ENCODE results near the gene PLXNA4. TPM values are rescaled to one million over a fixed set of nuclear protein-coding genes. Genes with fewer than 3 reads are reported as not detected.
A peak's percentile ranks its signal among the peaks of the same experiment; 100 is the strongest.

The PLXNA4 gene
- total and polyA plus RNA-seq, 5 donors = 5.7 to 19.3 (median 16.0) TPM

DNA sequence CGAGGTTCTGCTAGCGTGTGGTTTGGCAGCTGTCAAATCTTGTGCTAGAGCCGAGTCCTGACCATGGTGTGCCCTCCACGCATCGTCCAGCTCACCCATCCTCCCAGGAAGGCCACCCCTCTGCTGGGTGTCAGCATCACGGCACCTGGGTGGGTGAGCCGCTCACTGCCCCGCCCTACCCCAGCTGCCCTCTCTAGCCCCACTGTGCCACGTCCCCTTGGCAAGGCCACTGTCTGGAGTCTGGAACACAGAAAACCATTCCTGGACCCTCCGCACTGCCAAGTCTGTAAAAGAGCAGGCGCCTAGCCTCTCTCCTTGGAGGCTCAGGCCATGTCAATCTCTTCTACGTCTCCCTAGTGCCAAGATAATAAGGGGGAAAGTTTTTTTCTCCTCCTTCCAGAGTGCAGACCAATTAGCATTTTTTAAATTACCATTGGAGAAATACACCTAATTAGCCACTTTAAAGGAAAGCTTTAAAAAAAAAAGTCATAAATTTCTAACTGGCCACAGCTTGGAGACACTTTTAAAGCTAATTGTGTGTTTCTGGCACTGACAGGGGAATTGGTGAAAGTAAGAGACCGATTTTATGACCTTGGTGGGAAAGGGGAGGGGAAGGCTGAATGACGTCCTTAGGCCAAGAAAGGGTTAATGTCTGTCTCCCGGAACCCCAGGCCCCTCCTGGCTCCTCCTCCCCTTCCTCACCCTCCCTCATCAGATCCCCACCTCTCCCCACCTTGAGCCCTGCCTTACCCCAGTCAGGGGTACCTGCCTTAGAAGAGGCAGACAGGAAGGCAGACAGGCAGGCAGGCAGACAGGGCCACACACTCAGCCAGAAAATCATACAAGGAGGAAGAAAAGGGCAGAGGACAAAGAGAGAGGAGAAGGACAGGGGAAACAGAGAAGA is 151.2 kb downstream of the PLXNA4 start:
- no peaks in the 10 kb centered on the region for H3K9me3 ChIP-seq (ENCODE audit: control insufficient read depth, low read length)
- ATAC-seq (no peak), DNase-seq (peak in 2 of 3 donors; percentile 55 to 64)
- H3K27me3 ChIP-seq (ENCODE audit: control insufficient read depth, insufficient read depth) = no peaks in the 10 kb centered on the region
- WGBS = 68% methylated on average over 15 of the region's 15 CpGs
- H3K4me3 ChIP-seq (ENCODE audit: low read length) = no peak overlapping the region
- intact Hi-C loops (cut with DNase I) = no loop called here
- no peak overlapping the region for H3K27ac ChIP-seq (ENCODE audit: low read length)
- peaks cover 16% of the 10 kb centered on the region for H3K4me1 ChIP-seq (ENCODE audit: control insufficient read depth, insufficient read depth, low read length)

DNA sequence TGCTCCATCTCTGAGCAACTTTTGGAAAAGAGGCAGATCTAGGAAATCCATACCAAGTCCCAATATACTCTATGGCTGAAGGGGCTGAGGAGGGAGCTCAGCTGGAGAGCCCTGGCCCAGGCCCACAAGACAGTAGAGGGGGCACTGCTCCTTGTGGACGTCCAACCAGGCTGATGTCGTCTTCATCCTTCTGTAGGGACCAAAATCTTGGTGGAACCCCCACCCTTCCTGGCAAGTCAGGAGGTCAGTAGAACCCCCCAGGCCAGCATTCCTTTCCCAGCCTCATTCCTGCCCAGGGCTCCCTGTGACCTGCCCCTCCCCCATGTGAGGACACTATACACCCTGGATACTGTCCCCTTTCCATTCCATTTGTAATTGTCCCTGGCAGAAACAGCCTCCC is 152.0 kb downstream of the PLXNA4 start:
- WGBS = 78% methylated on average over 2 of the region's 2 CpGs
- intact Hi-C loops (cut with DNase I) = no loop called here
- peaks cover 17% of the 10 kb centered on the region for H3K4me1 ChIP-seq (ENCODE audit: control insufficient read depth, insufficient read depth, low read length)
- H3K27ac ChIP-seq (ENCODE audit: low read length) = no peak overlapping the region
- ATAC-seq (no peak), DNase-seq (no peak)
- no peak overlapping the region for H3K4me3 ChIP-seq (ENCODE audit: low read length)
- H3K9me3 ChIP-seq (ENCODE audit: control insufficient read depth, low read length) = no peaks in the 10 kb centered on the region
- H3K27me3 ChIP-seq (ENCODE audit: control insufficient read depth, insufficient read depth) = no peaks in the 10 kb centered on the region

DNA sequence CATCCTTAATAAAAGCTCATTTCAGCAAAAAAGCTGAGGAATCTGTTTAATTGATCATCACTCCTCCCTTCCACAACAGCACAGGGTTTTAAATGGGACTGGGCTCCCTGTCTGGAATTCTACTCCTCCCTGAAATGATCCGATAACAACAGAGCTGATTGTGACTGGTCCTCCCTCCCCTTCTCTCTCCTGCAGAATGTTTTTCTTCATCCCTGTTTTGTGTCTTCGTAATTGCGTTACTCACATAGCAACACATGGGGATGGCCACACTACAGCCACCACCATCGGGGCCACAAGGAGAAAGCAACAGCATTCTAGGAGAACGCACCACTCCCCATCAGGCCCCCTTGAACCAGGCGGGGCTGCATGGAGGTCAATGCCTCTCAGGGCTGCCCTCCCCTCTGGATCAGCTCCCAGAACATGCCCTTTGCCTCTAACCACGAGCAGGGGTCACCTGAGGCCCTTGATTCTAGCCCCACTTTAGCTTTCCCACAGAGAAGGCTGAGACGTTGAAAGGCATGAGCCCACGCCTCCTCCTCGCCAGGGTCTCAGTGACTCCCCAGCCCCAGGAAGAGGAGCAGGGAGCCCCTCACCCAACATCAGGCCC is 152.6 kb downstream of the PLXNA4 start:
- H3K4me1 ChIP-seq (ENCODE audit: control insufficient read depth, insufficient read depth, low read length) = peaks cover 15% of the 10 kb centered on the region
- ATAC-seq (peak in 1 of 2 donors; percentile 8), DNase-seq (peak in 2 of 3 donors; percentile 37 to 66)
- H3K9me3 ChIP-seq (ENCODE audit: control insufficient read depth, low read length) = no peaks in the 10 kb centered on the region
- no peaks in the 10 kb centered on the region for H3K27me3 ChIP-seq (ENCODE audit: control insufficient read depth, insufficient read depth)
- 69% methylated on average over 10 of the region's 10 CpGs for WGBS
- H3K4me3 ChIP-seq (ENCODE audit: low read length) = no peak overlapping the region
- intact Hi-C loops (cut with DNase I) = no loop called here
- H3K27ac ChIP-seq (ENCODE audit: low read length) = no peak overlapping the region

DNA sequence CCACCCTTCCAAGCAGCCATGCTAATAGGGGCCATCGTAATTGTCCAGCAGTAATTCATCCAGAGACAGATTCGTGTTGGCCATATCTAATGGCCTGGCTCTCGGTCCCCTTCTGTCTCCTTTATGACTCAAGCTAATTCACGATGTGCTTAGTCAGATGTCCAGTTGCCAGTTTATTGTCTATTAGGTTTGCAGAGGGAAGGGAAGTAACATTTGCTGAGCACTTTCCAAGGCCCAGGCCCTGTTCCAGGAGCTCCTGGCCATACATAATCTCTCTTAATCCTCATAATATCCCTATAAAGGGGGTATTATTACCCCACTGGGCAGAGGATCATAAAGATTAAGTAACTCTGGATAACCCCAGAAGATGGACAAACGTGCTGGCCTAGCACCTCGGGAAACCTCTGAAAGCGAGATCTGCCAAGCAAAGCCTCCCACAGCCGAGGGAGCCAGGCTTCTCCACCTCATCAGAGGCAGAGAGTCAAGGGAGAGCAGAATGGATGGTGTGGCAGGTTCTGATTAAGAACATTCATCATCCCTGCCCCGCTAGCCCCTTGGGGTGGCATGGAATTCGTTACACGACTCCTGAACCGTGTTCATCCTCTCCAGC is 153.7 kb downstream of the PLXNA4 start:
- whole genome bisulfite sequencing = 64% methylated on average over 12 of the region's 12 CpGs
- Histone ChIP-seq H3K27ac (ENCODE audit: low read length) (peak overlapping the region; percentile 21), H3K27me3 (ENCODE audit: control insufficient read depth, insufficient read depth) (no peaks in the 10 kb centered on the region), H3K4me1 (ENCODE audit: control insufficient read depth, insufficient read depth, low read length) (peaks cover 20% of the 10 kb centered on the region), H3K4me3 (ENCODE audit: low read length) (no peak overlapping the region), H3K9me3 (ENCODE audit: control insufficient read depth, low read length) (no peaks in the 10 kb centered on the region)
- DNase-seq (peak in 1 of 3 donors; percentile 79), ATAC-seq (peak; percentile 39 to 64)
- intact Hi-C loops (cut with DNase I) = no loop called here

DNA sequence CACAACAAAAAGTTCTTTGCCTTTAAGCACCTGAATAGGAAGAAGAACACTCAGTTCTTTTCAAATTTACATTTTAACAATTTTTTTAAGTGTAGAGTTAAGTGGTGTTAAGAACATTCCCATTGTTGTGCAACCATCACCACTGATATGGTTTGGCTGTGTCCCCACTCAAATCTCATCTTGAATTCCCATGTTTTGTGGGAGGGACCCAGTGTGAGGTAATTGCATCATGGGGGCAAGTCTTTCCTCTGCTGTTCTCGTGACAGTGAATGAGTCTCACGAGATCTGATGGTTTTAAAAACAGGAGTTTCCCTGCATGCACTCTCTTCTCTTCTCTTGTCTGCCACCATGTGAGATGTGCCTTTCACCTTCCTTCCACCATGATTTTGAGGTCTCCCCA is 155.7 kb downstream of the PLXNA4 start:
- Histone ChIP-seq H3K4me1 (ENCODE audit: control insufficient read depth, insufficient read depth, low read length) (peaks cover 22% of the 10 kb centered on the region), H3K27ac (ENCODE audit: low read length) (no peak overlapping the region), H3K9me3 (ENCODE audit: control insufficient read depth, low read length) (no peaks in the 10 kb centered on the region), H3K4me3 (ENCODE audit: low read length) (no peak overlapping the region), H3K27me3 (ENCODE audit: control insufficient read depth, insufficient read depth) (no peaks in the 10 kb centered on the region)
- ATAC-seq (no peak), DNase-seq (no peak)
- intact Hi-C loops (cut with DNase I) = no loop called here
- WGBS = 49% methylated on average over 2 of the region's 2 CpGs

DNA sequence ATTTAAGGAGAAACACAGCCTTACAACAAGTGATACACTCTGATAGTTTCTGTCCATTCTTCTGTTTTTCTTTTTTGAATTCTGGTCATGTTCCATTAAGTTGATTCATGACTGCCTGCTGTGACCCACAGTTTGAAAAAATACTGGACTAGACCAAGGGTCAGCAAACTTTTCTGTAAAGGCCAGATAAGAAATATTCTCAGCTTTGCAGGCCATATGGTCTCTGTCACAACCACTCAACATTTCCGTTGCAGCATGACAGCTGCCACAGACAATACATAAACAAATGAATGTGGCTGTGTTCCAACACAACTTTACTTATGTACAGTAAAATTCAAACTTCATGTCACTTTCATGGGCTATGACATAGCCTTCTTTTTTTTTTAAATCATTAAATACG is 156.7 kb downstream of the PLXNA4 start:
- intact Hi-C loops (cut with DNase I) = loop anchor here in 1 of 4 donors (10.0 kb wide), 1 partner anchor 45 kb away; no protein-coding TSS in a partner anchor
- Histone ChIP-seq H3K27ac (ENCODE audit: low read length) (no peak overlapping the region), H3K4me3 (ENCODE audit: low read length) (no peak overlapping the region), H3K9me3 (ENCODE audit: control insufficient read depth, low read length) (no peaks in the 10 kb centered on the region), H3K4me1 (ENCODE audit: control insufficient read depth, insufficient read depth, low read length) (peaks cover 20% of the 10 kb centered on the region), H3K27me3 (ENCODE audit: control insufficient read depth, insufficient read depth) (no peaks in the 10 kb centered on the region)
- DNase-seq (no peak), ATAC-seq (peak; percentile 47 to 62)
- 31% methylated on average over 2 of the region's 2 CpGs for WGBS

DNA sequence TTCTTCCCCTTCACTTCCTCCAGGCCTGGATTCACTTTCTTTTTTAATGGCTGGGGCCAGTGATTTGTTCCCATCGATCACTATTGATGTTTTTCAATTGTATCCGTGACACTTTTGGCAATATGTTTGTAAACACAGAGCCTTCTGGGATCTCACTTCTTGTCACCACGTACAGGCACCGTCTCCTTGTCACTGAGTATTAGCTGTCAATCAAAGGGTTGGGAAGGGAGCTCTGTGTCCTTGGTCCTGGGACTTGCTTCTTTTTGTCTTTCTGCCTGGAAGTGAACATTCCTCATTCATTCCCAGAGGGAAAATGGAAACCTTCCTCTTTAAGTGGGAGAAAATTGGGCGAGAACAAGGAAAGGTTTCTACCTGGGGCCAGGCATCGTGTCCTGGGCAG is 157.4 kb downstream of the PLXNA4 start:
- DNase-seq = no peak
- no peak for ATAC-seq
- intact Hi-C loops (cut with DNase I) = loop anchor here in 1 of 4 donors (10.0 kb wide), 1 partner anchor 46 kb away; no protein-coding TSS in a partner anchor
- Histone ChIP-seq H3K4me3 (ENCODE audit: low read length) (no peak overlapping the region), H3K9me3 (ENCODE audit: control insufficient read depth, low read length) (no peaks in the 10 kb centered on the region), H3K27me3 (ENCODE audit: control insufficient read depth, insufficient read depth) (no peaks in the 10 kb centered on the region), H3K4me1 (ENCODE audit: control insufficient read depth, insufficient read depth, low read length) (peaks cover 17% of the 10 kb centered on the region), H3K27ac (ENCODE audit: low read length) (no peak overlapping the region)
- WGBS = 69% methylated on average over 6 of the region's 6 CpGs

DNA sequence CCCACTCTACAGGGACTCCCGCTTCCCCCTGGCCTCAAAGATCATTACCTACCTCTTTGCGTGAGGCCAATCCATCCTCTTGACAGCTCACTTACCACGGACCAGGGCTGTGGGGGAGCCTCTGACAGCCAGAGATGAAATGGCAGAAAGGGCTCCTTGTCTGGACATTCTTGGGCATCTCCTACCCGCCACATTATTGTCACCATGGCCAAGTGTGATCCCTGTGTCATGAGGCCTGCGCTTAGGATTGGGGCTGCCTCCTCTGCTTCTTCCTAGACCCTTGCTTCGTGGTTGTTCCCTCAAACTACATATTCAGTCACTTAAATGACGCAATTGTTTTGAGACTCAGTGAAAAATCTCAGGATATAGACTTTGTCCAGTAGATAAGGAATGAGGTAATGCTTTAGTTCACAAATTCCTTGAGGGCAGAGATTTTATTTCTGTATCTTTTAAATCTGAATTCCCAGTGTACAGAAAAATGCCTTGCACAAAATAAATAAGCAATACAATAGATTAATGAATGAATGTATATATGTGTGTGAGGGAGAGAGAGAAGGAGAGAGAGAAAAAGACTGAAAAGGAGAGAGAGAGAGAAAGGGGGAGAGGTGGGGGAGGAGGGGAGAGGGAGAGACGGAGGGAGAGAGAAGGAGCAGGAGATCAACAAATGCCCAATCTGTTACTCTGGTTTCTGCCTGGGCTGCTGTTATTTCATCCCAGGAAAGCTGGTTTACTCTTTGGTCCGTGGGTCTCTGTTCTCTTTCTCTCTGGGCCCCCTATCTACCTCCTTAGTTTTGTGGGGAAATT is 159.0 kb downstream of the PLXNA4 start:
- Histone ChIP-seq H3K27me3 (ENCODE audit: control insufficient read depth, insufficient read depth) (no peaks in the 10 kb centered on the region), H3K4me3 (ENCODE audit: low read length) (no peak overlapping the region), H3K9me3 (ENCODE audit: control insufficient read depth, low read length) (no peaks in the 10 kb centered on the region), H3K27ac (ENCODE audit: low read length) (no peak overlapping the region), H3K4me1 (ENCODE audit: control insufficient read depth, insufficient read depth, low read length) (peaks cover 16% of the 10 kb centered on the region)
- intact Hi-C loops (cut with DNase I) = loop anchor here in 1 of 4 donors (10.0 kb wide), 1 partner anchor 47 kb away; no protein-coding TSS in a partner anchor
- ATAC-seq (peak in 1 of 2 donors; percentile 56), DNase-seq (no peak)
- 65% methylated on average over 9 of the region's 9 CpGs for WGBS

DNA sequence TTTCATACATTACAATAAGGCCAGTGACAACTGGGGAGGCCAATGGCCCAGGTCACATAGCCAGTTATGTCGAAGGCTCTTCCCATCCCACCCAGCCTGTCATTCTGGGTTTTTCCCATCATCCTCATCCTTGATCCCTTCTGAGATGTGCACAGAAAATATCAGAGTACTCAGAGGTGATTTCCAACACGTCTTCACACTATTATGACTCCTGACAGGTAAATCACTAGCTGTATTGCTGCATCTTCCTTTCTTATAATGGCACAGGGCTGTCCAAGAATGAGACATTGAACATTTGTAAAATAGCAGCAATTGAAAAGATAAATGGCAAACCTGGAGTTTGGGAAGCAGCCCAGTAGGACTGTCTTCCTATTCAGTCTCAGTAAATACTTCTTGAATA is 159.9 kb downstream of the PLXNA4 start:
- 91% methylated on average over 2 of the region's 2 CpGs for WGBS
- Histone ChIP-seq H3K27ac (ENCODE audit: low read length) (no peak overlapping the region), H3K27me3 (ENCODE audit: control insufficient read depth, insufficient read depth) (no peaks in the 10 kb centered on the region), H3K9me3 (ENCODE audit: control insufficient read depth, low read length) (no peaks in the 10 kb centered on the region), H3K4me3 (ENCODE audit: low read length) (no peak overlapping the region), H3K4me1 (ENCODE audit: control insufficient read depth, insufficient read depth, low read length) (peaks cover 15% of the 10 kb centered on the region)
- intact Hi-C loops (cut with DNase I) = loop anchor here in 1 of 4 donors (10.0 kb wide), 1 partner anchor 48 kb away; no protein-coding TSS in a partner anchor
- ATAC-seq (no peak), DNase-seq (no peak)

DNA sequence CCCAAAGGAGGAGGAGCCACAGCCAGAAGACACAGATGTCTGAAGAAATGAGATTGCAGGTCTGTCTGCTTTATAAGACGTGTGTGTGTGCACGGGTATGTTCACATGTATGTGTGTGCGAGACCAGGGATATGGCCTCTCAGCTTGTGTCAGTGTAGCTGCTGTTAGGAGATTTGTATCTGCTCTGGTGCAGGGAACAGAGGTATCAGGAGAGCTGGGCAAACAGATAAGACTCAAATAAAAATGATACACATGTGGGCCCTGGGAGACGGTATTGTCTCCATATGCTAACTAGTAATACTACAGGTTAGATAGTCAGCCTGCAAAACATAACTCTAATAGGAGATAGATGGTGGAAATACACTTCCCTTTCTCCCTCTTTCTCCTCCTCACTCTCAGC is 161.0 kb downstream of the PLXNA4 start:
- intact Hi-C loops (cut with DNase I) = loop anchor here in 1 of 4 donors (10.0 kb wide), 1 partner anchor 50 kb away; no protein-coding TSS in a partner anchor

More for the DNA sequence above, 161.0 kb downstream of the PLXNA4 start:
- 85% methylated on average over 4 of the region's 4 CpGs for WGBS
- Histone ChIP-seq H3K27me3 (ENCODE audit: control insufficient read depth, insufficient read depth) (no peaks in the 10 kb centered on the region), H3K27ac (ENCODE audit: low read length) (no peak overlapping the region), H3K9me3 (ENCODE audit: control insufficient read depth, low read length) (no peaks in the 10 kb centered on the region), H3K4me1 (ENCODE audit: control insufficient read depth, insufficient read depth, low read length) (peaks cover 20% of the 10 kb centered on the region), H3K4me3 (ENCODE audit: low read length) (no peak overlapping the region)
- DNase-seq (no peak), ATAC-seq (no peak)
